Cardiac muscle cell (in vitro differentiated cells and primary cell): ENCODE data around the gene CDON. TPM values are rescaled to one million over a fixed set of nuclear protein-coding genes. Genes with fewer than 3 reads are reported as not detected.

Experiments used
- DNase-seq, 2 donors: peaks; one replicate each; pipeline versions ENCODE4 v3.0.0 to v3.0.0-alpha.2; 2010 to 2017; ENCODE audit warnings: low read depth in 1 of 2, low spot score in 1 of 2
- H3K27ac ChIP-seq: fragments of 200-600 bp; sonication (generic); 2 replicates; pipeline ENCODE4 v1.5.1; 2016
- H3K27me3 ChIP-seq: fragments of 200-600 bp; sonication (generic); 2 replicates; pipeline ENCODE4 v1.6.0; 2016; ENCODE audit warnings: control low read depth
- H3K36me3 ChIP-seq: fragments of 200-600 bp; sonication (generic); 2 replicates; pipeline ENCODE4 v1.5.1; 2016; ENCODE audit warnings: control low read depth
- H3K4me1 ChIP-seq: fragments of 200-600 bp; sonication (generic); 2 replicates; pipeline ENCODE4 v1.8.1; 2017; ENCODE audit warnings: low read depth, mild to moderate bottlenecking, mixed run types
- H3K4me3 ChIP-seq: fragments of 200-600 bp; sonication (generic); 2 replicates; pipeline ENCODE4 v1.5.1; 2016; ENCODE audit warnings: mild to moderate bottlenecking
- H3K9me3 ChIP-seq: fragments of 200-600 bp; sonication (generic); 2 replicates; pipeline ENCODE4 v1.5.1; 2017; ENCODE audit warnings: low read depth, mild to moderate bottlenecking, control low read depth
- polyA plus RNA-seq: library from polyadenylated mRNA; unstranded; fragments of >200 nt; fragmentation: Nextera tagmentation; extraction: Ambion mirVana; gene quantifications from 2 replicates; pipeline ENCODE4 v1.2.1, GENCODE V29; 2016
- total RNA-seq: library from RNA; depleted of rRNA; stranded (reverse); fragments of >200 nt; gene quantifications from 2 replicates; pipeline ENCODE4 v1.2.3, GENCODE V29; 2016
- TF ChIP-seq, protein P1 (sequence below): IDR thresholded peaks from 2 replicates; pipeline ENCODE4 v1.5.1; 2012; ENCODE audit warnings: low read depth, mild to moderate bottlenecking, low read length

Gene CDON
- total and polyA plus RNA-seq, 2 experiments from 2014 or later = 5.7 to 17.3 TPM

DNA sequence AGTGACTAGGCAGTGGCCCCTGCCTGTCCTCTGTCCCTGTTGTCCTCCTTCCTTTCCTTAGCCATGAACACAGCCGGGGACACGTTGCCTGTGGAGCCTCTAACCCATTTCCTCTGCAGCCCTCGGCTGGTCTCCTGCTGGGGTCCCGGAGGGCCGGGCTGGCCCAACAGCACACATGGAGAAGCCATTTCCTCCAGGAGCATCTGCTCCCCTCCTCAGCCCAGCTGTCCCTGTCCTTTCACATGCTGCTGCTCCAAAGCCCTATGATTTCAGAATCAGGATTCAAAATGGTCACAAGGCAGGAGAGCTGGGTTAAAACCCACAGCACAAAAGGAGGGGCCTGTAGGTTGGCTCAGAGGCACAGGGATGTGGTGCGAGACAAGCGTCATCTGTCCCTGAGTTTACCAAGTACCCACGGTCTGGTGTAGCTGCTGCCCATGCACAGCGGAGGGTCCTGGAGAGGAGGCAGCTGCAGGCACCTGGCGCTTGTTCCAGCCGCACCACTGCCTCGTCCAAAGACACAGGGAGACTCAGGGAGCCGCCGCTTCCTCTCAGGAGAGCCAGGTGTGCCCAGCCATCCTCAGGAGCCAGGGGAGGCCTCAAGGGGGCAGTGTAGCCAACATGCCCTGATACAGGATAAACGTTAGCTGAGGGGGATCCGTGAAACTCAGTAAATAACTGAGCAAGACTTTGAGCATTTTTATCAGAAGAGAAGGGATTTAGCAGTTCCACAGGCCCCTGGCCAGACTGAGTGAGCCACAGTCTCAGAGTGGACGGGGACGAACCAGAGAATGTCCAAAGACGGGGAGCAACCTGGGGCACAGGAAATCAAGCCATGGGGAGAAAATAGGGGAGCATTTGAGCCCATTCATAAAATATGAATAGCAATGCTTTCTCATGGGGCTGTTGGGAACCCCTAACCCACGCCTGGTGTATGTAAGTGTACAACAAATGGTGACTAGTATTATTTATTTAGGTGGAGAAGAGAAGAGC is 120.8 kb downstream of the CDON start:
- Histone ChIP-seq H3K27ac (no peak overlapping the region), H3K4me1 (no peaks in the 10 kb centered on the region), H3K27me3 (no peaks in the 10 kb centered on the region), H3K36me3 (no peaks in the 10 kb centered on the region), H3K9me3 (no peaks in the 10 kb centered on the region), H3K4me3 (no peak overlapping the region)
- TF ChIP-seq, protein P1, sequence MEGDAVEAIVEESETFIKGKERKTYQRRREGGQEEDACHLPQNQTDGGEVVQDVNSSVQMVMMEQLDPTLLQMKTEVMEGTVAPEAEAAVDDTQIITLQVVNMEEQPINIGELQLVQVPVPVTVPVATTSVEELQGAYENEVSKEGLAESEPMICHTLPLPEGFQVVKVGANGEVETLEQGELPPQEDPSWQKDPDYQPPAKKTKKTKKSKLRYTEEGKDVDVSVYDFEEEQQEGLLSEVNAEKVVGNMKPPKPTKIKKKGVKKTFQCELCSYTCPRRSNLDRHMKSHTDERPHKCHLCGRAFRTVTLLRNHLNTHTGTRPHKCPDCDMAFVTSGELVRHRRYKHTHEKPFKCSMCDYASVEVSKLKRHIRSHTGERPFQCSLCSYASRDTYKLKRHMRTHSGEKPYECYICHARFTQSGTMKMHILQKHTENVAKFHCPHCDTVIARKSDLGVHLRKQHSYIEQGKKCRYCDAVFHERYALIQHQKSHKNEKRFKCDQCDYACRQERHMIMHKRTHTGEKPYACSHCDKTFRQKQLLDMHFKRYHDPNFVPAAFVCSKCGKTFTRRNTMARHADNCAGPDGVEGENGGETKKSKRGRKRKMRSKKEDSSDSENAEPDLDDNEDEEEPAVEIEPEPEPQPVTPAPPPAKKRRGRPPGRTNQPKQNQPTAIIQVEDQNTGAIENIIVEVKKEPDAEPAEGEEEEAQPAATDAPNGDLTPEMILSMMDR = peak; percentile 82
- peak; percentile 48 to 66 for DNase-seq

DNA sequence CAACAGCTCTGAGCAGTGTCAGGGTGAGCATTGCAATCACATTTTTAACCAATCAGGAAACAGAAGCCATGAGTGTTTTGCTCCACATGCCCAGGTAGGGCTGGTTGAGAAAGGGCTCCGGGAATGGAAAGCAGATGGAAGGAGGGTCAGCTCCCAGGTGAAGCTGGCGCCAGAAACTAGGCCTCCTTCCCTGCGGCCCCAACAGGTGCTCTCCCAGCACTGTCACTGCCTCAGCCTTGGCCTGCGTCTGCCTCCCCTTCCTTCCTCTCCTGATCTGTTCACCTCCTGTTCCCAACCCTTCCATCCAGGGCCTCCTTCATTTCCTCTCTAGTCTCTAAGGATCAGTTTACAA is 121.4 kb downstream of the CDON start:
- H3K27me3 ChIP-seq = no peaks in the 10 kb centered on the region
- TF ChIP-seq, protein P1 = no peak
- no peaks in the 10 kb centered on the region for H3K36me3 ChIP-seq
- DNase-seq = no peak
- H3K4me1 ChIP-seq = no peaks in the 10 kb centered on the region
- H3K4me3 ChIP-seq = no peak overlapping the region
- no peaks in the 10 kb centered on the region for H3K9me3 ChIP-seq
- no peak overlapping the region for H3K27ac ChIP-seq

DNA sequence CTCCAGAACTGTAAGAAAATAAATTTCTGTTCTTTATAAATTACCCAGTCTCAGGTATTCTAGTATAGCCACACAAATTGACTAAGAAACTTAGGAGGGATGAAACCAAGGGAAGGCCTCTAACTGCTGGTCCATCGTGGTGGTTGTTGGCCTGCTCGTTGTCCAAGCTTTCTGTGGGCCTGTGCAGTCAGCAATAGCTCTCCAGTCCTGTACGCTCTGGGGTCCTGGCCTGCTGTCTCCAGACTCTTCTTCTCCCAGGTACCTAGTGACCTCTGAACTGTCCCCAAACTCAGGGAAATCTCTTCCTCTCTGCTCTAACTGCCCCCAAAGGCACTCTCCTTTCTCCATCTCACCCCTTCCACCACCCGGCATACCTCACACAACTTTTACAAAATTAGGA is 122.5 kb downstream of the CDON start:
- Histone ChIP-seq H3K9me3 (no peaks in the 10 kb centered on the region), H3K27me3 (no peaks in the 10 kb centered on the region), H3K4me1 (no peaks in the 10 kb centered on the region), H3K4me3 (no peak overlapping the region), H3K36me3 (no peaks in the 10 kb centered on the region), H3K27ac (no peak overlapping the region)
- TF ChIP-seq, protein P1 = no peak
- no peak for DNase-seq

DNA sequence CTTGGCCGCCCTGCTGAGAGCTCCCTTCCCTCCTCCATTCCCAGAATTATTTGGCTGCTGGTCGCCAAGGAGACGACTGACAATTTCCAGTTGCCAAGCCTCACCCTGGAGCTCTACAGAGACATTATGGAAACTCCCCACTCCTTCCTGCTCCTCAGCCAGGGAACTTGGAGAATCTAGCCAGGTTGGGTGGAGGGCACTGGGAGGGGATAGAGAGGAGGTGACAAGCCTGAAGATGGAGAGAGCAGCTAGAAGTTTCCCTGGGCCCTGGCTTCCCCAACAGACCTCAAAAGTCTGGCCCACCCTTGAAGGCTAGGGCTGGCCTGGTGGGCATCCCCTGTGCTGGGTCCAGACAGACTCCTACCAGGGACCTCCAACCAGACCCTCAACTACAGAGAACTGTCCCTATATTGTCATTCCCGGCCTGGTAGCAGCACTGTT is 123.6 kb downstream of the CDON start:
- no peak overlapping the region for H3K4me3 ChIP-seq
- no peak overlapping the region for H3K27ac ChIP-seq
- H3K27me3 ChIP-seq = no peaks in the 10 kb centered on the region
- TF ChIP-seq, protein P1 = no peak
- H3K9me3 ChIP-seq = no peaks in the 10 kb centered on the region
- no peaks in the 10 kb centered on the region for H3K4me1 ChIP-seq
- no peaks in the 10 kb centered on the region for H3K36me3 ChIP-seq
- peak in 1 of 2 donors; percentile 32 for DNase-seq

DNA sequence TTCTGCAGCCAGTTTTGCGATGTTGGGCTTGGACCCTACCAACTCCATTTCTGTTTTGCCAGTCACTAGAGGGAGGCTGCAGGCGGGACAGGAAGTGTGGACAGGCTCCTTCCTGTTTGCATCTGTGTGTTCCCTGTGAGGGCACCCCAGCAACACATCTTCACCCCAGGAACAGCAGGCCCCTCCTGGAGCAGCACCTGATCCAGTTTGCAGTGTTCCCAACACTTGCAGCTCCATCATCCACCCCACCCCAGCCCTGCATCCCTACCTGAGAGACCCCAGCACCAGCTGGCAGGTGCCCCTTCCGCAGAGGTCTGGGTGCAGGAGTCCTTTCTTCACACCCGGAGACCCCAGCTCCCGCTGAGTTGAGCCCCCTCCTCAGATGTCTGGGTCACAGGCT is 124.2 kb downstream of the CDON start:
- Histone ChIP-seq H3K36me3 (no peaks in the 10 kb centered on the region), H3K27ac (no peak overlapping the region), H3K4me1 (no peaks in the 10 kb centered on the region), H3K9me3 (no peaks in the 10 kb centered on the region), H3K27me3 (no peaks in the 10 kb centered on the region), H3K4me3 (no peak overlapping the region)
- TF ChIP-seq, protein P1 = no peak
- DNase-seq = no peak
